ENCODE measurements around the gene ERGIC3.

Gene ERGIC3

DNA sequence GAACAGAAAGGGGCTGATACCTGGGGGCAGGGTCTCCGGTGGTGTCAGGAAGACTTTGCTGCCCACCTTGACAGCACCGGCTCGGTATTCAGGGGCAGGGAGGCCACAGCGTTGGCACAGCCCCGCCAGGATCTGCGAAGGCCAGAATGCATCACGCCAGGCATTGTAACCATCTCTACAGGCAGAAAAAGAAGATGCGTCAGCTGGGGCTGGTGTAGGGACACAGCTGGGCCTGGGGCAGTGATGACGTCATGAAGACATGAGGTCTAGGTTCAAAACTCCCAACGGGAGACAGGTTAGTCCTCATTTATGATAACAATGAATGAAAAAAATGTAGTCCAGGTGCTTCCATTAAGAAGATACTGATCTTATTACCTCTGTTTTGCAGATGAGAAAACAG is 22.0 kb downstream of the ERGIC3 start:
- no peak for DNase-seq

- DNase-seq: no peak
These were observed 23.0 kb downstream of the ERGIC3 start for GRCh38 chr20:35564905-35565304.

- no peak for DNase-seq
These were observed 26.8 kb downstream of the ERGIC3 start for GRCh38 chr20:35568645-35569044.

- DNase-seq: no peak
These were observed 29.7 kb downstream of the ERGIC3 start for GRCh38 chr20:35571555-35571954.

- no peak for DNase-seq
These were observed 31.0 kb downstream of the ERGIC3 start for GRCh38 chr20:35572838-35573237.

DNA sequence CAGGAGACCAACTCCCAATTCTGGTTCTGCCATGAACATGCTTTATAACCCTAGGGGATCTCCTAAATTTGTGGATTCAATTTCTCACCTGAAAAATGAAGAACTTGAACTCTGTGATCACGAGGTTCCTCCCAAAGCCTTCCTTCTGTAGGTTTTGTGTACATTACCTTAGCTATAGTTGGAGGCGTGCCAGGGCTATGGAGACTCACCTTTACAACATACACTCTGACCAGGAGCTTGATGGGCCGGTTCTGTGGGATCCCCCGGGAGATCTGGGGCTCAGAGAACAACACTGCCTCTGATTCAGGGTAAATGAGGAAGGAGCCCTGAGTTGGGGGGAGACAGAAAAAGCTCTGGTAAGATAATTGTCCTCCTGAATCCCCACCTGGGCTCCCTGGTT is 34.1 kb downstream of the ERGIC3 start:
- DNase-seq: no peak

DNA sequence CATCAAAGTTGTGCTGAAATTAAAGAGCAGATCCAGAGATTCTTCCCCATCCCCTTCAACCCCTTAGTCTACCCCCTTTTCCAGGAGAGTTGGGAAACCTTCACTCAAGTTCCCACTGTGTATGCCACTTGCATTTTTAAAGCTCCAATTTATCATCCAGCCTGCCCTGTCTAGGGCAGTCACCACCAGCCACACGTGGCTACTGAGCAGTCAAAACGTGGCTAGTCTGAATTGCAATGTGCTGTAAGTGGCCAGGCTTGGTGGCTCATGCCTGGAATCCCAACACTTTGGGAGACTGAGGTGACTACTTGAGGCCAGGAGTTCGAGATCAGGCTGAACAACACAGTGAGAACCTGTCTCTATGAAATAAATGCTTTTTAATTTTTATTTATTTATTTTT is 34.9 kb downstream of the ERGIC3 start:
- no peak for DNase-seq

DNA sequence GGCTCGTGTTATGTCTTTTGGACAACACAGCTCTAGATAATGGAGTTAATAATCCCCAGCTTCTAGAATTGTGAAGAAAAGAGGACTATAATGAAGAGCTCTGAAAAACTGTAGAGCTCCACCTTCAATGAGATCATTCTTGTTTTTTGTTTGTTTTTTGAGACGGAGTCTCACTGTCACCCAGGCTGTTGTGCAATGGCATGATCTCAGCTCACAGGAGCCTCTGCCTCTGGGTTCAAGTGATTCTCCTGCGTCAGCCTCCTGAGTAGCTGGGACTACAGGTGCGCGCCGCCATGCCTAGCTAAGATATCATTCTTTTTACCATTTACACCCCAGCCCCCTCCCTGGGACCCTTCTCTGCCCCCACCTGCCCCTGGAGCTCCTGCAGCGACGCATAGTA is 36.6 kb downstream of the ERGIC3 start:
- DNase-seq: no peak

- no peak for DNase-seq
These were observed 37.3 kb downstream of the ERGIC3 start for GRCh38 chr20:35579196-35579595.

- DNase-seq: no peak
These were observed 40.3 kb downstream of the ERGIC3 start for GRCh38 chr20:35582131-35582530.

- no peak for DNase-seq
These were observed 41.0 kb downstream of the ERGIC3 start for GRCh38 chr20:35582741-35583404.

DNA sequence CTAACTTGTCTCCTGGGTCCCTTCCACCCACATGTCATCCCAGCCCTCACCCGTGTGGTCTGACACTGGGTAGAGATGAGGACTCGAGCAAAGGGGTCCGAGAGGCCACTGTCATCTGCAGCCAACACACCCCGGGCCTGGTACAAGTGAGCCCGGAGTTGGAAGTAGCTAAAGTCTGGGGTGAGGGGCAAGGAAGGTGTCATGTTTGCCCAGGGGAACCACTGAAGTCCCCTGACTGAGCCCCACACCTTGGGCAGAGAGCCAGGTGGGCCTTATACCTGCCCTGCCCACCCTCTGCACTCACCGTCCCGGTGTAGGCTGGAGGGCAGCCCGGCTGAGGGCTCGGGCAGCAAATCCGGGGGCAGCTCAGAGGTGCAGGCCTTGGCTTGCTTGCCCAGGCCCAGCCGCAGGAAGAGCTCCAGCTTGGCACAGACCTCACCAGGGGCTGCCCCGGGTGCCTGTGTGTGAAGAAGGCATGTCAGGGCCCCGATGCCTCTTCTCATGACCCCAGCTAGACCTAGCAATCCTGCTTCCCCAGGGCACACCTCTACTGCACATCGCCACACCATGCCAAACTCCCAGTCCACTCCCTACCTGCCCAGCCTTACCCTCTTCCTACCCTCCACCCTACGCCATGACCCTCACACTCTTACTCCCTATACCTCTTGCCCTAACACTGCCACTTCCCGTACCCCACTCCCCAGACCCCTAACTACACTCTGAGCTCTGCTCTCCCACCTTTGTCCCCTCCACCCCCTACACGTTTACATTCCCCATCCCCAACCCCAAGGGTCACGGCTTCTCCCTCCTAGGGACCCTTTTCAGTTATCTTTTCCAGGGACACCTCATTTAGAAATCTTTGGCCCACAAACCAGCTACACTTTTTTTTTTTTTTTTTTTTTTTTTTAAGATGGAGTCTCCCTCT is 42.0 kb downstream of the ERGIC3 start:
- DNase-seq: no peak

DNA sequence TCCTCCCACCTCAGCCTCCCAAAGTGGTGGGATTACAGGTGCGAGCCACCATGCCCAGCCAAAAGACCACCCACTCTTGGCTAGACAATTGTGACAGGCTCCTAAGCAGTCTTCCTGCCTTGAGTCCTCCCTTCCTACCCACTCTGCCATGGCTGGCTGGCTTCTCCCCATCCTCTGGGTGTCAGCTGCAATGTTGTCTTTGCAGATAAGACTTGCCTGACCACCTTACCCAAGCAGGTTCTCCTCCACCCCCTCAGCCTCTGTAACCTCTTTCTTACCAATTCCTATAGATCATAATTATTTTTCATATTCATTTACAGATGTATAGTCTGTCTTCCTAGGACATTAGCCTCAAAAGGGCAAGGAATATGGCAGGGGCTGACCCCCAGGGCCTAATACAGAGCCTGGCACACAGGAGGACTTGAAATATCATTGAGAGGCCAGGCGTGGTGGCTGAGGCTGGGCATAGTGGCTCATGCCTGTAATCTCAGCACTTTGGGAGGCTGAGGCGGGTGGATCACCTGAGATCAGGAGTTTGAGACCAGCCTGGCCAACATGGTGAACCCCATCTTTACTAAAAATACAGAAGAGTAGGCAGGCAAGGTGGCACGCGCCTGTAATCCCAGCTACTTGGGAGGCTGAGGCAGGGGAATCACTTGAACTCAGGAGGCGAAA is 45.0 kb downstream of the ERGIC3 start:
- DNase-seq: no peak

- DNase-seq: no peak
These were observed 45.6 kb downstream of the ERGIC3 start for GRCh38 chr20:35587436-35587835.

DNA sequence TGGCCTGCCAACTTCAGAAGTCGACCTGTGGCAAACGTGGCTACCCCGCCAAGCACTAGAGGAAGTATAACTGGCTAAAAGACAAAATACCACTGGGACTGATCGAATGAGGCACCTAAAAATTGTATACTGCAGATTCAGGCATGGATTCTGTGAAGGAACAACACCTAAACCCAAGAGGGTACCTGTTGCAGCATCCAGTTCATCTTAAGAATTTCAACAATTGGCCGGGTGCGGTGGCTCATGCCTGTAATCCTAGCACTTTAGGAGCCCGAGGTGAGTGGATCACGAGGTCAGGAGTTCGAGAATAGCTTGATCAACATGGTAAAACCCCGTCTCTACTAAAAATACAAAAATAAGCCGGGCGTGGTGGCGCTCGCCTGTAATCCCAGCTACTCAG is 46.5 kb downstream of the ERGIC3 start:
- no peak for DNase-seq

DNA sequence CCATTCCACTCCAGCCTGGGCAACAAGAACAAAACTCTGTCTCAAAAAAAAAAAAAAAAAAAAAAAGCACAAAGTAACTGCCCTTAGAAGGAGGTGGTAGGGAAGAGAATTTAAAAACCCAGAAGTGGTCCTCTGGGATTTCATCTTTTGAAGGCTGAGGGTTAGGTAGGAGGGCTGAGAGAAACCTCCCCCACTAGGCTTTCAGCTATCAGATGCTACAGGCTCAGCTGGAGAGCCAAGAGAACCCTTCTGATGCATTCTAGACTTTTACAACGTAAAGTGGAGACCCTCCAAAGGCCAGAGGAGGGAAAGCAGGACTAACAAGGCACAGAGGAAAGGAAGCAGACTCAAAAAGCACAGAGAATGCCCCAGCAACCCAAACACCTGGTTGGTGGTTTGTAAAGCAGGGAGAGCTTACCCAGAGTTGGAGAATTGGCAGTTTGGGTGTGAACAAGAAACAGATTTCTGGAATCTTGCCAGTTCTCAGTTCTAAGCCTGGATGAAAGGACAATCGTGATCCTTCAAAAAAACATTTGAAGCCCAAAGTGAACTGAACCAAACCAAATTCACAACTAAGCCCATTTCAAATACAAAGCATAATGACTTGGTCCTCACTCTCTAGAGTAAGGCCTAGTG is 50.6 kb downstream of the ERGIC3 start:
- no peak for DNase-seq

- no peak for DNase-seq
These were observed 53.6 kb downstream of the ERGIC3 start for GRCh38 chr20:35595456-35595855.

DNA sequence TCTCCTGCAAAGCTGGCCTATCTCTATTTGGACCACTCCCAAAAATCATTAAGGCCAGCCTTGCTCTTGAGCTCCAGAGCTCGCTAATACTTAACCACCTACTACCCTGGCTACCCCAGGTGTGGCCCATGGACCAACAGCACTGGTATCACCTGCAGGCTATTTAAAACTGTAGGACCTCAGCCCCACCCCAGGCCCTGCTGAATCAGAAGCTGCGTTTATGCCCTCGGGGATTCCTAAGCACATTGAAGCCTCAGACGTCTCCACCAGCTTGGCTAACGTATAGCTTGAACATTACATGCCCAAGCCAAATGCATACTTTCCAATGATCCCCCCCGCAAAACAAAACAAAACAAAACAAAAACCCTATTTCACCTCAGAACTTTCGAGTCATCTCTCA is 54.0 kb downstream of the ERGIC3 start:
- no peak for DNase-seq

DNA sequence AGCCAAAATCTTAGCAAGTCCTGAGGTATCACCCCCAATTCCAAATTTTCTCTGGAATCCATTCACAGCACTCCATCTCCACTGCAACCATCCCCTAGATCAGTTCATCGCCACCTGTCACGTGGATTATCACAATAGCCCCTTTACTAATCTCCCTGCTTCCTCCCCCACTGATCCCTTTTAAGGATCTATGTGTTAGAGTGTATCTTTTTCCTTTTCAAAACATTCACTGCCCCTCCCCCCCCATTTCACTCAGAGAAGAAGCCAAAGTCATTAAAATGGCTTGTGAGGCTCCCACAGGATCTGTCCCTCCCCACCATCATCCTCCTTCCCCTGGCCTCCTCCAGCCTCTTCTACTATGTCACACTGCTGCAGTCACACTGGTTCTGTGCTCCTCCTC is 55.3 kb downstream of the ERGIC3 start:
- DNase-seq: no peak

DNA sequence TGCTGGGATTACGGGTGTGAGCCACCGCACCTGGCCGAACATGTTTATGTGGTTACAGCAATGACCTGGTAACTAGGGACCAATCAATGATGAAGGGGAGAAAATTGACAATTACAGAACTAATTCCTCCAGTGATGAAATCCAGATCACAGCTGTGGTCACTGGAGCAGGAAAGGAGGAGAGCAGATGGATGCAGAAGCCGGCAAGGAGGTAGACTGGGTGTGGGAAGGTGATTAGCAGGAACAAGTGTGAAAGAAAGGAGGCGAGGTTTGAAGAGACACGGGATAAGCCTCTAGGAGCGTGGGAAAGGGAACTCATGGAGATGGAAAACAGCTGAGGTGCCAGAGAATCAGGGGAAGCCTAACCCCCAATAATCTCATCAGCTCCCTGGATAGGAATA is 56.6 kb downstream of the ERGIC3 start:
- no peak for DNase-seq

GRCh38 chr20:35598899-35599775 is 57.3 kb downstream of the ERGIC3 start:
- no peak for DNase-seq

DNA sequence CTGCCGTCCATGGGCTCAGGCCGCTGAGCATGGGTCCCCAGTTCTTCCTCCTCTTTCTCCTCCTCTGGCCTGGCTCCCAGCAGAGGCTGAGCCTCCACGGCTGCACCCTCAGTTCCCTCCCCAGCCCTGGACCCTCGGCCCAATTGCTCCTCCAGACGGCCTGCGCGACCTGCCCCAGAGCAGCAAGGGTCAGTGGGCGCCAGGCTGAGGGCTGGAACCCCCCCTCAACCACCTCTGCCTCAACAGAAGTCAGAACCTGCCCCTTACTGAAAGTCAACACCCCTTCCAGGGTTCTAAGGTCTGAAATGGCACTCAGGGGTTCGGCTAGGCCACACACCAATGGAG is 57.9 kb downstream of the ERGIC3 start:
- DNase-seq: no peak

Measured in fibroblast of skin of right quadriceps (primary cell).